Measurements from ENCODE around the gene BMPR1A.

DNA sequence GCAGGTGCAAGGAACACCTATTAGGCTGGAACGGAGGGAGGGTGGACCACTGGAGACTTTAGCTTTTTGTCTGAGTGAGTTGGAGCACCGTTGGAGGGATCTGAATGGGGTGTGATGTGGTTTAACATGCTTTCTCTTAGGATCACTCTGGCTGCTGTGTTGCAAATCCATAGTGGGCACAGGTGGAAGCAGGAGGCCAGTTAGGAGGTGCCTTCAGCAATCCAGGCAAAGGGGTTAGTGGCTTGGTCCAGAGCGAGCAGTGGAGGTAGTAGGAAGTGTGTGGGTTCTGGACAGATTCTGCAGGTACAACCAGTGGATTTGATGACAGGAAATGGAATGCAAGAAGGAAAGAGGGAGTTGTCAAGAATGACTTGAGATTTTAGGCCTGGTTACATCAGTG lies 106.0 kb downstream of the BMPR1A start:
- TF ChIP-seq EP300 (IDR thresholded peaks at IDR 0.05) = no peak
- TF ChIP-seq, protein P1, sequence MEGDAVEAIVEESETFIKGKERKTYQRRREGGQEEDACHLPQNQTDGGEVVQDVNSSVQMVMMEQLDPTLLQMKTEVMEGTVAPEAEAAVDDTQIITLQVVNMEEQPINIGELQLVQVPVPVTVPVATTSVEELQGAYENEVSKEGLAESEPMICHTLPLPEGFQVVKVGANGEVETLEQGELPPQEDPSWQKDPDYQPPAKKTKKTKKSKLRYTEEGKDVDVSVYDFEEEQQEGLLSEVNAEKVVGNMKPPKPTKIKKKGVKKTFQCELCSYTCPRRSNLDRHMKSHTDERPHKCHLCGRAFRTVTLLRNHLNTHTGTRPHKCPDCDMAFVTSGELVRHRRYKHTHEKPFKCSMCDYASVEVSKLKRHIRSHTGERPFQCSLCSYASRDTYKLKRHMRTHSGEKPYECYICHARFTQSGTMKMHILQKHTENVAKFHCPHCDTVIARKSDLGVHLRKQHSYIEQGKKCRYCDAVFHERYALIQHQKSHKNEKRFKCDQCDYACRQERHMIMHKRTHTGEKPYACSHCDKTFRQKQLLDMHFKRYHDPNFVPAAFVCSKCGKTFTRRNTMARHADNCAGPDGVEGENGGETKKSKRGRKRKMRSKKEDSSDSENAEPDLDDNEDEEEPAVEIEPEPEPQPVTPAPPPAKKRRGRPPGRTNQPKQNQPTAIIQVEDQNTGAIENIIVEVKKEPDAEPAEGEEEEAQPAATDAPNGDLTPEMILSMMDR (IDR thresholded peaks at IDR 0.05) = no peak

All from suprapubic skin (tissue), 3 donors.